Measurements from ENCODE around the gene TTLL8.
"Not testable (repeated sequence)": the region's sequence is repeated elsewhere in the genome, so short reads cannot be mapped to it uniquely, and the experiment has no call there.

The TTLL8 gene

GRCh38 chr22:50058061-50058905 is at the start of gene TTLL8:
TTLL8 (minus strand) TSS chr22:50058298.
- DNase-seq (ENCODE audit: low spot score) = no peak

- no peak for DNase-seq (ENCODE audit: low spot score)
These were observed 49.4 kb upstream of the TTLL8 start for GRCh38 chr22:50107529-50107928.

- DNase-seq (ENCODE audit: low spot score) = no peak
These were observed 47.4 kb upstream of the TTLL8 start for GRCh38 chr22:50105208-50106100.

- DNase-seq (ENCODE audit: low spot score) = no peak
These were observed 46.0 kb upstream of the TTLL8 start for GRCh38 chr22:50104141-50104544.

- DNase-seq (ENCODE audit: low spot score) = peak; percentile 9
These were observed 44.8 kb upstream of the TTLL8 start for GRCh38 chr22:50102946-50103345.

GRCh38 chr22:50101870-50102565 is 43.9 kb upstream of the TTLL8 start:
- DNase-seq (ENCODE audit: low spot score) = no peak

- no peak for DNase-seq (ENCODE audit: low spot score)
These were observed 40.0 kb upstream of the TTLL8 start for GRCh38 chr22:50098052-50098451.

GRCh38 chr22:50092342-50092741 is 34.2 kb upstream of the TTLL8 start:
- DNase-seq (ENCODE audit: low spot score) = no peak

- DNase-seq (ENCODE audit: low spot score) = no peak
These were observed 33.1 kb upstream of the TTLL8 start for GRCh38 chr22:50091092-50091768.

- no peak for DNase-seq (ENCODE audit: low spot score)
These were observed 32.3 kb upstream of the TTLL8 start for GRCh38 chr22:50090412-50090714.

GRCh38 chr22:50089682-50090411 is 31.7 kb upstream of the TTLL8 start, which contains the start of gene MOV10L1:
MOV10L1 (plus strand) TSS chr22:50090006; CDS start chr22:50090089, 83 bp downstream.
- no peak for DNase-seq (ENCODE audit: low spot score)

GRCh38 chr22:50089231-50089630 is 31.1 kb upstream of the TTLL8 start:
- DNase-seq (ENCODE audit: low spot score) = no peak

- DNase-seq (ENCODE audit: low spot score) = no peak
These were observed 30.0 kb upstream of the TTLL8 start for GRCh38 chr22:50088096-50088495.

- DNase-seq (ENCODE audit: low spot score) = no peak
These were observed 29.5 kb upstream of the TTLL8 start for GRCh38 chr22:50087646-50088045.

GRCh38 chr22:50086975-50087374 is 28.9 kb upstream of the TTLL8 start:
- not testable (repeated sequence) for DNase-seq (ENCODE audit: low spot score)

- DNase-seq (ENCODE audit: low spot score) = no peak
These were observed 28.4 kb upstream of the TTLL8 start for GRCh38 chr22:50086526-50086925.

- no peak for DNase-seq (ENCODE audit: low spot score)
These were observed 27.3 kb upstream of the TTLL8 start, which contains the start of gene MLC1 for GRCh38 chr22:50085211-50085972. MLC1 (minus strand) TSS chr22:50085426; CDS start chr22:50084902, 524 bp downstream.

GRCh38 chr22:50084614-50085021 is 26.5 kb upstream of the TTLL8 start:
- no peak for DNase-seq (ENCODE audit: low spot score)

- DNase-seq (ENCODE audit: low spot score) = no peak
These were observed 26.0 kb upstream of the TTLL8 start for GRCh38 chr22:50084080-50084477.

- no peak for DNase-seq (ENCODE audit: low spot score)
These were observed 25.5 kb upstream of the TTLL8 start for GRCh38 chr22:50083462-50084079.

Measured in kidney tubule cell (primary cell).